Caco-2 (cell line): ENCODE measurements around the gene LIPA. TPM values are rescaled to one million over a fixed set of nuclear protein-coding genes. Genes with fewer than 3 reads are reported as not detected.
"Not testable (repeated sequence)": the region's sequence is repeated elsewhere in the genome, so short reads cannot be mapped to it uniquely, and the experiment has no call there.

Experiments used
- BruUV-seq: library from RNA; stranded (reverse); fragments of 400-500 nt; replicated peaks from 2 replicates; lab custom pipeline; 2021; lab: Mats Ljungman, UMichigan
- CTCF ChIA-PET: fragments of 300-600 bp; sonication (Branson Sonifier 250); formaldehyde crosslinking; loops from one replicate; lab custom pipeline; 2022; ENCODE audit warnings: antibody characterized with exemption; lab: Charles Lee
- POLR2A ChIA-PET: fragments of 300-600 bp; sonication (Branson Sonifier 250); formaldehyde crosslinking; loops from one replicate; lab custom pipeline; 2022; ENCODE audit warnings: antibody characterized with exemption; lab: Charles Lee
- DNase-seq, 2 experiments: peaks; one replicate each; pipeline versions ENCODE4 v3.0.0 to v3.0.0-alpha.2; 2020 to 2022
- H3K27me3 ChIP-seq: replicated peaks from 2 replicates; pipeline ENCODE4 v1.6.0; 2011; ENCODE audit warnings: low read length; ENCODE audit not compliant: control insufficient read depth, insufficient read depth
- H3K36me3 ChIP-seq: 2 replicates; pipeline ENCODE4 v1.5.1; 2011; ENCODE audit warnings: low read length; ENCODE audit not compliant: control insufficient read depth, insufficient read depth
- H3K4me1 ChIP-seq: fragments of 250-450 bp; sonication (Bioruptor Pico); 2 replicates; pipeline ENCODE4 v1.5.1; 2020; ENCODE audit warnings: mild to moderate bottlenecking
- H3K4me3 ChIP-seq: 2 replicates; pipeline ENCODE4 v1.5.1; 2011; ENCODE audit warnings: low read depth, mild to moderate bottlenecking, control low read depth, low read length
- H3K9me3 ChIP-seq: fragments of 250-450 bp; sonication (Bioruptor Pico); 2 replicates; pipeline ENCODE4 v1.5.1; 2020; ENCODE audit warnings: mild to moderate bottlenecking, moderate library complexity
- H3K27ac Mint-ChIP-seq: one replicate; pipeline ENCODE4 v1.8.0; 2022; ENCODE audit warnings: mixed read lengths; ENCODE audit not compliant: unreplicated experiment
- H3K27me3 Mint-ChIP-seq: one replicate; pipeline ENCODE4 v1.8.0; 2022; ENCODE audit warnings: mixed read lengths; ENCODE audit not compliant: insufficient read depth, unreplicated experiment
- H3K36me3 Mint-ChIP-seq: one replicate; pipeline ENCODE4 v1.8.0; 2022; ENCODE audit warnings: mild to moderate bottlenecking, mixed read lengths; ENCODE audit not compliant: insufficient read depth, unreplicated experiment
- H3K4me1 Mint-ChIP-seq: one replicate; pipeline ENCODE4 v1.8.0; 2022; ENCODE audit warnings: low read depth, mixed read lengths; ENCODE audit not compliant: unreplicated experiment
- H3K4me3 Mint-ChIP-seq: one replicate; pipeline ENCODE4 v1.8.0; 2022; ENCODE audit warnings: mild to moderate bottlenecking, moderate library complexity, mixed read lengths; ENCODE audit not compliant: unreplicated experiment
- H3K9me3 Mint-ChIP-seq: one replicate; pipeline ENCODE4 v1.8.0; 2022; ENCODE audit warnings: mixed read lengths; ENCODE audit not compliant: unreplicated experiment
- CTCF ChIP-seq, 2 experiments: fragments of 200-600 bp in 1 of 2; IDR thresholded peaks; 1 replicate in 1 of 2; 2 replicates in 1 of 2; pipeline versions ENCODE4 v1.5.1 to v1.8.0; 2011 to 2022; ENCODE audit warnings: antibody characterized with exemption in 1 of 2, control low read depth in 1 of 2, inconsistent platforms in 1 of 2, low read depth in 1 of 2, low read length in 1 of 2, mild to moderate bottlenecking in 1 of 2, moderate library complexity in 1 of 2; ENCODE audit not compliant: insufficient read depth in 1 of 2, severe bottlenecking in 1 of 2, unreplicated experiment in 1 of 2
- intact Hi-C: fragments of 100-400 bp; cut with micrococcal nuclease; formaldehyde crosslinking; loops from one replicate; pipeline ENCODE4 v1.10.0; 2022; ENCODE audit not compliant: unreplicated experiment
- total RNA-seq: library from RNA; stranded (reverse); gene quantifications from 2 replicates; pipeline ENCODE4 v1.2.3, GENCODE V29; 2022

LIPA gene
- total RNA-seq, 1 experiment from 2014 or later = 18.8 TPM

GRCh38 chr10:89201345-89202032 lies 50.1 kb downstream of the LIPA start:
- Mint-ChIP-seq H3K4me3 (no peak overlapping the region), H3K4me1 (peaks cover 1% of the 10 kb centered on the region), H3K36me3 (no peaks in the 10 kb centered on the region), H3K27me3 (peaks cover 13% of the 10 kb centered on the region), H3K9me3 (no peaks in the 10 kb centered on the region), H3K27ac (no peak overlapping the region)
- no peak for DNase-seq
- ChIA-PET POLR2A (no interaction called here), CTCF (no interaction called here)
- intact Hi-C loops = no loop called here
- peaks cover 1% of the 10 kb centered on the region; the same call in 1 of the 2 replicates for H3K4me1 ChIP-seq
- H3K36me3 ChIP-seq = no peaks in the 10 kb centered on the region
- H3K27me3 ChIP-seq = peaks cover 5% of the 10 kb centered on the region
- no peak for TF ChIP-seq CTCF (IDR thresholded peaks at IDR 0.05; ENCODE audit: insufficient read depth in 1 of 2, low read depth in 1 of 2, low read length in 1 of 2, severe bottlenecking in 1 of 2, unreplicated experiment in 1 of 2)
- no TSS peak for BruUV-seq
- H3K9me3 ChIP-seq = no peaks in the 10 kb centered on the region
- no peak overlapping the region for H3K4me3 ChIP-seq

- no peak for TF ChIP-seq CTCF (IDR thresholded peaks at IDR 0.05; ENCODE audit: insufficient read depth in 1 of 2, low read depth in 1 of 2, low read length in 1 of 2, severe bottlenecking in 1 of 2, unreplicated experiment in 1 of 2)
- no TSS peak for BruUV-seq
- no peaks in the 10 kb centered on the region for H3K4me1 Mint-ChIP-seq
- H3K27ac Mint-ChIP-seq = no peak overlapping the region
- no peak overlapping the region for H3K4me3 Mint-ChIP-seq
- no peaks in the 10 kb centered on the region for H3K36me3 Mint-ChIP-seq
- ChIA-PET POLR2A (no interaction called here), CTCF (no interaction called here)
- H3K9me3 Mint-ChIP-seq = no peaks in the 10 kb centered on the region
- H3K9me3 ChIP-seq = no peaks in the 10 kb centered on the region
- no peaks in the 10 kb centered on the region for H3K36me3 ChIP-seq
- H3K4me3 ChIP-seq = no peak overlapping the region
- peaks cover 17% of the 10 kb centered on the region for H3K27me3 Mint-ChIP-seq
- intact Hi-C loops = no loop called here
- H3K27me3 ChIP-seq = no peaks in the 10 kb centered on the region
- DNase-seq = no peak
- H3K4me1 ChIP-seq = no peaks in the 10 kb centered on the region
Observed at GRCh38 chr10:89197473-89197872, 54.1 kb downstream of the LIPA start.

GRCh38 chr10:89191301-89191700 lies 60.3 kb downstream of the LIPA start:
- H3K4me1 ChIP-seq, POLR2A ChIA-PET, H3K4me3 ChIP-seq, H3K9me3 ChIP-seq, H3K4me3 Mint-ChIP-seq, H3K36me3 Mint-ChIP-seq, H3K27me3 ChIP-seq, BruUV-seq, H3K9me3 Mint-ChIP-seq, H3K27ac Mint-ChIP-seq, DNase-seq, CTCF ChIA-PET, H3K36me3 ChIP-seq, intact Hi-C loops, H3K27me3 Mint-ChIP-seq, H3K4me1 Mint-ChIP-seq: not testable (repeated sequence)
